GM19463 (cell line): ENCODE results near the gene LCOR.
"Not testable (repeated sequence)": the region's sequence is repeated elsewhere in the genome, so short reads cannot be mapped to it uniquely, and the experiment has no call there.

Source experiments
- ATAC-seq: cut with Tn5 transposase; IDR thresholded peaks from one replicate; pipeline ENCODE4 v1.9.1; 2021; ENCODE audit warnings: mild to moderate bottlenecking, moderate library complexity; ENCODE audit not compliant: unreplicated experiment

The LCOR gene

GRCh38 chr10:96838529-96838928, 6.4 kb downstream of the LCOR start:
- ATAC-seq: no peak

GRCh38 chr10:96840841-96841518, 8.9 kb downstream of the LCOR start:
- ATAC-seq: no peak

GRCh38 chr10:96842896-96843723, 11.0 kb downstream of the LCOR start:
- no peak for ATAC-seq

- no peak for ATAC-seq
Measured at GRCh38 chr10:96843823-96844222, 11.7 kb downstream of the LCOR start.

GRCh38 chr10:96846395-96846794, 14.3 kb downstream of the LCOR start:
- ATAC-seq: no peak

- ATAC-seq: no peak
Measured at GRCh38 chr10:96846926-96847325, 14.8 kb downstream of the LCOR start.

- not testable (repeated sequence) for ATAC-seq
Measured at GRCh38 chr10:96847356-96847755, 15.3 kb downstream of the LCOR start.

- ATAC-seq: no peak
Measured at GRCh38 chr10:96850113-96850512, 18.0 kb downstream of the LCOR start.

GRCh38 chr10:96850825-96851224, 18.7 kb downstream of the LCOR start:
- no peak for ATAC-seq

- no peak for ATAC-seq
Measured at GRCh38 chr10:96851281-96851680, 19.2 kb downstream of the LCOR start.

- no peak for ATAC-seq
Measured at GRCh38 chr10:96856317-96856716, 24.2 kb downstream of the LCOR start.

GRCh38 chr10:96857301-96858012, 25.4 kb downstream of the LCOR start:
- ATAC-seq: no peak

- no peak for ATAC-seq
Measured at GRCh38 chr10:96858038-96858705, 26.1 kb downstream of the LCOR start.

- ATAC-seq: no peak
Measured at GRCh38 chr10:96858706-96859050, 26.6 kb downstream of the LCOR start.

GRCh38 chr10:96860631-96861277, 28.7 kb downstream of the LCOR start:
- no peak for ATAC-seq

- peak; percentile 73 for ATAC-seq
Measured at GRCh38 chr10:96863922-96864543, 31.9 kb downstream of the LCOR start.

GRCh38 chr10:96873086-96873485, 41.0 kb downstream of the LCOR start:
- no peak for ATAC-seq

GRCh38 chr10:96873756-96874467, 41.8 kb downstream of the LCOR start:
- ATAC-seq: no peak

GRCh38 chr10:96878057-96878456, 46.0 kb downstream of the LCOR start:
- ATAC-seq: no peak

- no peak for ATAC-seq
Measured at GRCh38 chr10:96880575-96880974, 48.5 kb downstream of the LCOR start.
